HepG2 (cell line): ENCODE data around the gene HCN4. TPM values are rescaled to one million over a fixed set of nuclear protein-coding genes. Genes with fewer than 3 reads are reported as not detected.

Source experiments
- CREM ChIP-seq, 2 experiments: sonication (generic) in 1 of 2; formaldehyde crosslinking in 1 of 2; IDR thresholded peaks; 2 replicates each; pipeline versions ENCODE4 v1.4.0 to v1.6.1; 2016 to 2020; ENCODE audit warnings: antibody characterized with exemption in 1 of 2, mild to moderate bottlenecking in 1 of 2, missing genetic modification reagents in 1 of 2
- DPF2 ChIP-seq: sonication (generic); formaldehyde crosslinking; IDR thresholded peaks from 2 replicates; pipeline ENCODE4 v1.4.0; 2020; ENCODE audit warnings: mild to moderate bottlenecking, low read depth, missing genetic modification reagents, borderline replicate concordance
- ETV5 ChIP-seq: IDR thresholded peaks from 2 replicates; pipeline ENCODE4 v1.6.1; 2018; ENCODE audit warnings: missing biosample characterization, missing genetic modification reagents, inconsistent platforms, borderline replicate concordance
- FOXA3 ChIP-seq: IDR thresholded peaks from 2 replicates; pipeline ENCODE4 v1.6.1; 2016; ENCODE audit warnings: missing genetic modification reagents, missing compliant biosample characterization
- GATAD1 ChIP-seq: IDR thresholded peaks from 2 replicates; pipeline ENCODE4 v1.6.1; 2016; ENCODE audit warnings: missing genetic modification reagents, missing compliant biosample characterization
- GATAD2A ChIP-seq: IDR thresholded peaks from 2 replicates; pipeline ENCODE4 v1.6.1; 2016
- HMG20A ChIP-seq: IDR thresholded peaks from 2 replicates; pipeline ENCODE4 v1.6.1; 2016; ENCODE audit warnings: borderline replicate concordance
- HNF4A ChIP-seq: sonication (generic); formaldehyde crosslinking; IDR thresholded peaks from 2 replicates; pipeline ENCODE4 v1.4.0; 2020; ENCODE audit warnings: missing genetic modification reagents
- HOXA9 ChIP-seq: sonication (generic); formaldehyde crosslinking; IDR thresholded peaks from 2 replicates; pipeline ENCODE4 v1.8.1; 2022; ENCODE audit warnings: missing genetic modification reagents, mild to moderate bottlenecking, moderate library complexity, borderline replicate concordance
- KDM6A ChIP-seq: IDR thresholded peaks from 2 replicates; pipeline ENCODE4 v1.6.1; 2016; ENCODE audit warnings: low read depth
- MED13 ChIP-seq: sonication (generic); formaldehyde crosslinking; IDR thresholded peaks from 2 replicates; pipeline ENCODE4 v1.5.0; 2020; ENCODE audit warnings: missing genetic modification reagents
- NCOR1 ChIP-seq: fragments of 200-600 bp; sonication (generic); IDR thresholded peaks from 2 replicates; pipeline ENCODE4 v1.7.0; 2017; ENCODE audit warnings: antibody characterized with exemption, low read length, borderline replicate concordance
- NR2F6 ChIP-seq, 2 experiments: IDR thresholded peaks; 2 replicates each; pipeline ENCODE4 v1.6.1; 2016; ENCODE audit warnings: antibody characterized with exemption in 1 of 2, mild to moderate bottlenecking in 1 of 2
- SOX13 ChIP-seq, 3 experiments: fragments of 450-650 bp in 1 of 3; sonication (generic) in 1 of 3; formaldehyde crosslinking in 1 of 3; IDR thresholded peaks in 2 of 3; conservative IDR thresholded peaks in 1 of 3; 2 replicates each; pipeline versions ENCODE4 v1.5.0 to v1.6.1; 2016 to 2020; ENCODE audit warnings: antibody characterized with exemption in 1 of 3, mild to moderate bottlenecking in 1 of 3, missing compliant biosample characterization in 1 of 3, missing genetic modification reagents in 1 of 3, moderate library complexity in 1 of 3
- TCF7 ChIP-seq: sonication (generic); IDR thresholded peaks from 2 replicates; pipeline ENCODE4 v1.6.1; 2016; ENCODE audit warnings: antibody characterized with exemption, low read depth
- TEAD3 ChIP-seq: optimal IDR thresholded peaks from 2 replicates; pipeline ENCODE3; 2016; ENCODE audit warnings: borderline replicate concordance
- YEATS4 ChIP-seq: sonication (generic); formaldehyde crosslinking; IDR thresholded peaks from 2 replicates; pipeline ENCODE4 v1.4.0; 2020; ENCODE audit warnings: missing genetic modification reagents, borderline replicate concordance
- ZNF557 ChIP-seq: sonication (generic); formaldehyde crosslinking; IDR thresholded peaks from 2 replicates; pipeline ENCODE4 v1.4.0; 2020; ENCODE audit warnings: missing genetic modification reagents
- ZNF598 ChIP-seq: sonication (generic); formaldehyde crosslinking; IDR thresholded peaks from 2 replicates; pipeline ENCODE4 v1.5.1; 2020; ENCODE audit warnings: mild to moderate bottlenecking, missing genetic modification reagents, borderline replicate concordance
- polyA plus RNA-seq, 8 experiments: library from polyadenylated mRNA; depleted of rRNA in 3 of 8; stranded (reverse) in 7 of 8; unstranded in 1 of 8; fragments of >200 nt; fragmentation: Illumina TruSeq in 4 of 8; extraction: Trizol in 4 of 8; gene quantifications; 2 replicates each; pipeline versions ENCODE4 v1.2.1 to v1.2.3, GENCODE V29; 2011 to 2016; ENCODE audit warnings: low read depth in 4 of 8, missing spikeins in 1 of 8, mixed read lengths in 1 of 8; ENCODE audit not compliant: insufficient read depth in 1 of 8
- total RNA-seq, 5 experiments: library from RNA; depleted of rRNA; stranded (reverse); fragments of >200 nt; fragmentation: Illumina TruSeq; extraction: Trizol; gene quantifications; 2 replicates each; pipeline ENCODE4 v1.2.3, GENCODE V29; 2016; ENCODE audit warnings: low read depth in 1 of 5
- TF ChIP-seq, protein P1 (sequence below): sonication (generic); formaldehyde crosslinking; IDR thresholded peaks from 2 replicates; pipeline ENCODE4 v1.8.1; 2023; ENCODE audit warnings: mild to moderate bottlenecking, inconsistent platforms, moderate library complexity, missing genetic modification reagents, borderline replicate concordance
- TF ChIP-seq, protein P2 (sequence below): sonication (generic); formaldehyde crosslinking; IDR thresholded peaks from 2 replicates; pipeline ENCODE4 v1.5.1; 2020; ENCODE audit warnings: mild to moderate bottlenecking, missing genetic modification reagents, borderline replicate concordance
- TF ChIP-seq, protein P3 (sequence below): sonication (generic); formaldehyde crosslinking; IDR thresholded peaks from 2 replicates; pipeline ENCODE4 v1.5.0; 2020; ENCODE audit warnings: missing genetic modification reagents

The HCN4 gene
- total and polyA plus RNA-seq, 2 of the 13 experiments (the other 11 are each of a cell fraction or from before 2014, with no cell fraction given), result not detected

DNA sequence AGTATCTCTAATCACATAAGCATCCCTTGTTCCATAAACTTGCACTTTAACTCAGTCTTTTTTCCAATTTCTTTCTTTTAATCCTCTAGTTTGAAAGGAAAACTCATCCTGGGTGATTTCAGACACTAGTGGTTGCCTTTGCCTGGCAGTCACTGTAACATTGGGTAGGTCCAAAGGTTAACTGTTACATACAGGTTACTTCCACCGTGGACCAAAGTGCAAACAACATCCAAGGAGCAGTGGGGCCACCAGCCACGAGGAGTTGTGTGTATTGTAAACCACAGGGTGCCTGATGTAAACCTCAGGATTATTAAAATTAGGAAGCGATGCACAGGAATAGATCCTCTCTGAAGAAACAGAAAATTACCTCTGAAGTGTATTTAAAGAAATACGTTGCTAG is 75.0 kb downstream of the HCN4 start (continued):
- TF ChIP-seq, protein P1, sequence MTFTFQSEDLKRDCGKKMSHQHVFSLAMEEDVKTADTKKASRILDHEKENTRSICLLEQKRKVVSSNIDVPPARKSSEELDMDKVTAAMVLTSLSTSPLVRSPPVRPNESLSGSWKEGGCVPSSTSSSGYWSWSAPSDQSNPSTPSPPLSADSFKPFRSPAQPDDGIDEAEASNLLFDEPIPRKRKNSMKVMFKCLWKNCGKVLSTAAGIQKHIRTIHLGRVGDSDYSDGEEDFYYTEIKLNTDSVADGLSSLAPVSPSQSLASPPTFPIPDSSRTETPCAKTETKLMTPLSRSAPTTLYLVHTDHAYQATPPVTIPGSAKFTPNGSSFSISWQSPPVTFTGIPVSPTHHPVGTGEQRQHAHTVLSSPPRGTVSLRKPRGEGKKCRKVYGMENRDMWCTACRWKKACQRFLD (CRISPR knock-in tag), result no peak
- TF ChIP-seq ZNF598 (CRISPR knock-in tag), result no peak
- TF ChIP-seq ZNF557, result no peak
- TF ChIP-seq ETV5 (CRISPR knock-in tag), result peak; percentile 42; the same call in 1 of the 2 replicates
- TF ChIP-seq, protein P2, sequence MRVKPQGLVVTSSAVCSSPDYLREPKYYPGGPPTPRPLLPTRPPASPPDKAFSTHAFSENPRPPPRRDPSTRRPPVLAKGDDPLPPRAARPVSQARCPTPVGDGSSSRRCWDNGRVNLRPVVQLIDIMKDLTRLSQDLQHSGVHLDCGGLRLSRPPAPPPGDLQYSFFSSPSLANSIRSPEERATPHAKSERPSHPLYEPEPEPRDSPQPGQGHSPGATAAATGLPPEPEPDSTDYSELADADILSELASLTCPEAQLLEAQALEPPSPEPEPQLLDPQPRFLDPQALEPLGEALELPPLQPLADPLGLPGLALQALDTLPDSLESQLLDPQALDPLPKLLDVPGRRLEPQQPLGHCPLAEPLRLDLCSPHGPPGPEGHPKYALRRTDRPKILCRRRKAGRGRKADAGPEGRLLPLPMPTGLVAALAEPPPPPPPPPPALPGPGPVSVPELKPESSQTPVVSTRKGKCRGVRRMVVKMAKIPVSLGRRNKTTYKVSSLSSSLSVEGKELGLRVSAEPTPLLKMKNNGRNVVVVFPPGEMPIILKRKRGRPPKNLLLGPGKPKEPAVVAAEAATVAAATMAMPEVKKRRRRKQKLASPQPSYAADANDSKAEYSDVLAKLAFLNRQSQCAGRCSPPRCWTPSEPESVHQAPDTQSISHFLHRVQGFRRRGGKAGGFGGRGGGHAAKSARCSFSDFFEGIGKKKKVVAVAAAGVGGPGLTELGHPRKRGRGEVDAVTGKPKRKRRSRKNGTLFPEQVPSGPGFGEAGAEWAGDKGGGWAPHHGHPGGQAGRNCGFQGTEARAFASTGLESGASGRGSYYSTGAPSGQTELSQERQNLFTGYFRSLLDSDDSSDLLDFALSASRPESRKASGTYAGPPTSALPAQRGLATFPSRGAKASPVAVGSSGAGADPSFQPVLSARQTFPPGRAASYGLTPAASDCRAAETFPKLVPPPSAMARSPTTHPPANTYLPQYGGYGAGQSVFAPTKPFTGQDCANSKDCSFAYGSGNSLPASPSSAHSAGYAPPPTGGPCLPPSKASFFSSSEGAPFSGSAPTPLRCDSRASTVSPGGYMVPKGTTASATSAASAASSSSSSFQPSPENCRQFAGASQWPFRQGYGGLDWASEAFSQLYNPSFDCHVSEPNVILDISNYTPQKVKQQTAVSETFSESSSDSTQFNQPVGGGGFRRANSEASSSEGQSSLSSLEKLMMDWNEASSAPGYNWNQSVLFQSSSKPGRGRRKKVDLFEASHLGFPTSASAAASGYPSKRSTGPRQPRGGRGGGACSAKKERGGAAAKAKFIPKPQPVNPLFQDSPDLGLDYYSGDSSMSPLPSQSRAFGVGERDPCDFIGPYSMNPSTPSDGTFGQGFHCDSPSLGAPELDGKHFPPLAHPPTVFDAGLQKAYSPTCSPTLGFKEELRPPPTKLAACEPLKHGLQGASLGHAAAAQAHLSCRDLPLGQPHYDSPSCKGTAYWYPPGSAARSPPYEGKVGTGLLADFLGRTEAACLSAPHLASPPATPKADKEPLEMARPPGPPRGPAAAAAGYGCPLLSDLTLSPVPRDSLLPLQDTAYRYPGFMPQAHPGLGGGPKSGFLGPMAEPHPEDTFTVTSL (CRISPR knock-in tag), result peak; percentile 83; the same call in 1 of the 2 replicates
- peak; percentile 93 for TF ChIP-seq GATAD2A
- peak; percentile 45; the same call in 1 of the 2 replicates for TF ChIP-seq GATAD1 (CRISPR knock-in tag)
- TF ChIP-seq DPF2 (CRISPR knock-in tag), result peak; percentile 53; the same call in 1 of the 2 replicates
- 0 out of 2 replicates have a peak, but pooled peaks have one; percentile 34 for TF ChIP-seq YEATS4 (CRISPR knock-in tag)
- TF ChIP-seq HMG20A (CRISPR knock-in tag), result peak; percentile 55; the same call in 1 of the 2 replicates
- peak; percentile 98 for TF ChIP-seq HNF4A (CRISPR knock-in tag)
- peak; percentile 64; the same call in 1 of the 2 replicates for TF ChIP-seq NCOR1
- TF ChIP-seq KDM6A (CRISPR knock-in tag), result peak; percentile 87
- TF ChIP-seq, protein P3, sequence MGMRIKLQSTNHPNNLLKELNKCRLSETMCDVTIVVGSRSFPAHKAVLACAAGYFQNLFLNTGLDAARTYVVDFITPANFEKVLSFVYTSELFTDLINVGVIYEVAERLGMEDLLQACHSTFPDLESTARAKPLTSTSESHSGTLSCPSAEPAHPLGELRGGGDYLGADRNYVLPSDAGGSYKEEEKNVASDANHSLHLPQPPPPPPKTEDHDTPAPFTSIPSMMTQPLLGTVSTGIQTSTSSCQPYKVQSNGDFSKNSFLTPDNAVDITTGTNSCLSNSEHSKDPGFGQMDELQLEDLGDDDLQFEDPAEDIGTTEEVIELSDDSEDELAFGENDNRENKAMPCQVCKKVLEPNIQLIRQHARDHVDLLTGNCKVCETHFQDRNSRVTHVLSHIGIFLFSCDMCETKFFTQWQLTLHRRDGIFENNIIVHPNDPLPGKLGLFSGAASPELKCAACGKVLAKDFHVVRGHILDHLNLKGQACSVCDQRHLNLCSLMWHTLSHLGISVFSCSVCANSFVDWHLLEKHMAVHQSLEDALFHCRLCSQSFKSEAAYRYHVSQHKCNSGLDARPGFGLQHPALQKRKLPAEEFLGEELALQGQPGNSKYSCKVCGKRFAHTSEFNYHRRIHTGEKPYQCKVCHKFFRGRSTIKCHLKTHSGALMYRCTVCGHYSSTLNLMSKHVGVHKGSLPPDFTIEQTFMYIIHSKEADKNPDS (CRISPR knock-in tag), result no peak
- TF ChIP-seq SOX13 (IDR thresholded peaks at IDR 0.05), result no peak
- TF ChIP-seq SOX13 (CRISPR knock-in tag; conservative IDR thresholded peaks at IDR 0.05 in 1 of 2, IDR thresholded peaks at IDR 0.05 in 1 of 2), result peak in 1 of 2 experiments; percentile 53; a peak in 2 of 4 replicates
- TF ChIP-seq NR2F6 (IDR thresholded peaks at IDR 0.05), result peak; percentile 13; the same call in 1 of the 2 replicates
- no peak for TF ChIP-seq NR2F6 (CRISPR knock-in tag; IDR thresholded peaks at IDR 0.05)
- TF ChIP-seq CREM (IDR thresholded peaks at IDR 0.05), result peak; percentile 27; the same call in 1 of the 2 replicates
- TF ChIP-seq CREM (CRISPR knock-in tag; IDR thresholded peaks at IDR 0.05), result no peak
- peak; percentile 76 for TF ChIP-seq FOXA3 (CRISPR knock-in tag)
- TF ChIP-seq MED13 (CRISPR knock-in tag), result no peak
- no peak for TF ChIP-seq HOXA9 (CRISPR knock-in tag)
- TF ChIP-seq TEAD3 (CRISPR knock-in tag), result peak; percentile 51
- peak; percentile 53; the same call in 1 of the 2 replicates for TF ChIP-seq TCF7
